GM10847 (cell line): ENCODE results near the gene RBCK1.

ENCODE experiments used
- POLR2A ChIP-seq: IDR thresholded peaks from 2 replicates; pipeline ENCODE4 v1.6.1; 2011; ENCODE audit not compliant: insufficient read length; ENCODE audit errors: extremely low read depth

The RBCK1 gene

DNA sequence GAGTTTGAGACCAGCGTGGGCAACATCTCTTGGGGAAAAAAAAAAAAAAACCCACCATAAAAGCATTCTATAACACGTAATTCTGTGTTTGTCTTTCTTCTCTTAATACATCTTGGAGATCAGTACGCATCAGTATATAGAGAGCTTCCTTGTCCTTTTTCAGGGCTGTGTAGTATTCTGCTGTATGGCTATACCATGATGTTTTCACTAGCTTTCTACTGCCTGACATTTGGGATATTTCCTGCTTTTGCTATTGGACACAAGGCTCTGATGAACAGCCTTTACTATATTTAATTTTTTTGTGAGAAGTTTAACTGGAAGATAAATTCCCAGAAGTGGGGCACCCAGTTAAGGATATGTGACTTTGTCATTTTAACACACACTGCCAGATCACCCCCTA is 20.6 kb upstream of the RBCK1 start:
- no peak for TF ChIP-seq POLR2A

- no peak for TF ChIP-seq POLR2A
Measured at GRCh38 chr20:388034-388994, 19.8 kb upstream of the RBCK1 start.

GRCh38 chr20:389220-389619 is 18.9 kb upstream of the RBCK1 start:
- TF ChIP-seq POLR2A = no peak

DNA sequence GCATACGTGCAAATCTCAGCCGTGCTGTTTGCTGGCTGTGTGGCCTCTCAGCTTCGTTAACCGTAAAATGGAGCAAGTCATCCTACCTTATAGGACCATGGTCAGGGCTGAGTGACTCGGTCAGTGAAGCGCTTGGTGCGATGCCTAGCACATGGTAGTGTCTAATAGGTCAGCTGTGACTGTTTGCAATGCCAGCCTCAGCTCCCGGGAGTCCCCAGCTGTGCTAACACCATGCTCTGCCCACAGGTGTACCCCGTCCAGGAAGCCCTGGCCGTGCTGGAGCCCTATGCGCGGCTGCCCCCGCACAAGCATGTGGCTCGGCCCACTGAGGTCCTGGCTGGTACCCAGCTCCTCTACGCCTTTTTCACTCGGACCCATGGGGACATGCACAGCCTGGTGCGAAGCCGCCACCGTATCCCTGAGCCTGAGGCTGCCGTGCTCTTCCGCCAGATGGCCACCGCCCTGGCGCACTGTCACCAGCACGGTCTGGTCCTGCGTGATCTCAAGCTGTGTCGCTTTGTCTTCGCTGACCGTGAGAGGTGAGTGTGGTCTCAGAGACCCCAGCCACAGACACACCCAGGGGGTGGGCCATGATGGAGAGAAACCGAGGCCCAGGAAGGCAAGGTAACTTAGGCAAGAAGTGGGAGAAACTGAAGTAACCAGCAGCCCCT is 16.9 kb upstream of the RBCK1 start:
- no peak for TF ChIP-seq POLR2A

DNA sequence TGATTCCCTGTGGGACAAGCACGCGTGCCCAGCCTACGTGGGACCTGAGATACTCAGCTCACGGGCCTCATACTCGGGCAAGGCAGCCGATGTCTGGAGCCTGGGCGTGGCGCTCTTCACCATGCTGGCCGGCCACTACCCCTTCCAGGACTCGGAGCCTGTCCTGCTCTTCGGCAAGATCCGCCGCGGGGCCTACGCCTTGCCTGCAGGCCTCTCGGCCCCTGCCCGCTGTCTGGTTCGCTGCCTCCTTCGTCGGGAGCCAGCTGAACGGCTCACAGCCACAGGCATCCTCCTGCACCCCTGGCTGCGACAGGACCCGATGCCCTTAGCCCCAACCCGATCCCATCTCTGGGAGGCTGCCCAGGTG is 11.9 kb upstream of the RBCK1 start:
- no peak for TF ChIP-seq POLR2A

DNA sequence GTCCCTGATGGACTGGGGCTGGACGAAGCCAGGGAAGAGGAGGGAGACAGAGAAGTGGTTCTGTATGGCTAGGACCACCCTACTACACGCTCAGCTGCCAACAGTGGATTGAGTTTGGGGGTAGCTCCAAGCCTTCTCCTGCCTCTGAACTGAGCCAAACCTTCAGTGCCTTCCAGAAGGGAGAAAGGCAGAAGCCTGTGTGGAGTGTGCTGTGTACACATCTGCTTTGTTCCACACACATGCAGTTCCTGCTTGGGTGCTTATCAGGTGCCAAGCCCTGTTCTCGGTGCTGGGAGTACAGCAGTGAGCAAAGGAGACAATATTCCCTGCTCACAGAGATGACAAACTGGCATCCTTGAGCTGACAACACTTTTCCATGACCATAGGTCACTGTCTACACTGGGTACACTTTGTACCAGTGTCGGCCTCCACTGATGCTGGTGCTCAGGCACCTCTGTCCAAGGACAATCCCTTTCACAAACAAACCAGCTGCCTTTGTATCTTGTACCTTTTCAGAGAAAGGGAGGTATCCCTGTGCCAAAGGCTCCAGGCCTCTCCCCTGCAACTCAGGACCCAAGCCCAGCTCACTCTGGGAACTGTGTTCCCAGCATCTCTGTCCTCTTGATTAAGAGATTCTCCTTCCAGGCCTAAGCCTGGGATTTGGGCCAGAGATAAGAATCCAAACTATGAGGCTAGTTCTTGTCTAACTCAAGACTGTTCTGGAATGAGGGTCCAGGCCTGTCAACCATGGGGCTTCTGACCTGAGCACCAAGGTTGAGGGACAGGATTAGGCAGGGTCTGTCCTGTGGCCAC is 11.3 kb upstream of the RBCK1 start:
- no peak for TF ChIP-seq POLR2A

GRCh38 chr20:397432-398237 is 10.5 kb upstream of the RBCK1 start:
- TF ChIP-seq POLR2A = no peak

DNA sequence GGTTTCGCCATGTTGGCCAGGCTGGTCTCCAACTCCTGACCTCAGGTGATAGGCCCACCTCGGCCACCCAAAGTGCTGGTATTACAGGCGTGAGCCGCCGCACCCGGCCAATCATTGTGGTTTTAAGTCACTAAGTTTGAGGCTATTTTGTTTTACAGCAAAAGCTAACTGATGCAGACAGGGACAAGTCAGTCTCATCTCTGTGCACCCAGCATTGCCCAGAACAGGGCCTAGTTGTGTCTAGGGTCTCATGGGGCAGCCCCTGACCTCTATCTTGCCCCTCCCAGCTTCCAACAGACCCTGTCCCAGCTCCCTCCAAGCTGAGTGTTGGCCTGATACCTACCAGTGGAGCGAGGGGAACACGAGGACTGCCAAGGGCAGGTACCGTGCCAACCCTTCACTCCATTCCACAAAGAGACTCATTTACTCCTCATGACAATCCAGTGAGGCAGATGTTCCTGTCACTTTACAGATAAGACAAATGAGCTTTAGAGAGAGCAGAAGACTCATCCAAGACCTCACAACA is 8.9 kb upstream of the RBCK1 start:
- TF ChIP-seq POLR2A = no peak

- TF ChIP-seq POLR2A = no peak
Measured at GRCh38 chr20:400128-400453, 8.0 kb upstream of the RBCK1 start.

GRCh38 chr20:400454-401275 is 7.4 kb upstream of the RBCK1 start:
- TF ChIP-seq POLR2A = no peak

DNA sequence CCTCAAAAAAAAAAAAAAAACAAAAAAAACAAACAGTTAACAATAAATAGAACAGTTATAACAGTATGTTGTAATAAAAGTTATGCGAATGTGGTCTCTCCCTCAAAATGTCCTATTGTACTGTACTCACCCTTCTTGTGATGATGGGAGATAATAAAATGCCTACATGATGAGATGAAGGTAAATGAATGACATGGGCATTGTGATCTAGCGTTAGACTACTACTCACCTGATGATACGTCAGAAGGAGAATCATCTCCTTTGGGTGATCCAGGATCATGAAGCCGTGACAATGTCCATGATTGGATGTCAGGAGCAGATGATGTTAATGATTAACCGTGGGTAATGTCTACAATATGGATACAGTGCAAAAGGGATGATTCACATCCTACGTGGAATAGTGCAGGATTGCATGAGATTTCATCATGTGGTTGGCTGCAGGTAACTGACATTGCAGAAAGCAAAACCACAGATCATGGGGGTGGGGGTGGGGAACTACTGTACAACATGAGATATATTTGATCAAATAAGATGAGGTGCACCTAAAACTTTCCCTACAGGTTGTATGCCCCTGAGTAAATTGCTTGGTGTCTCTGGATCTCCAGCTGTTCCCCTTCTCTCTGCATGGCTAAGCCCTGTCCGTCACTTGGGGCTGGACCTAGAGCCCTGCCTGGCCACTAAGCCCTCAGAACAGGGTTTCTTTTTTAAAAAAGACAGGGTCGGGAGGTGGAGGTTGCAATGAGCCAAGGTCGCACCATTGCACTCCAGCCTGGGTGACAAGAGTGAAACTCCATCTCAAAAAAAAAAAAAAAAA is 6.2 kb upstream of the RBCK1 start:
- no peak for TF ChIP-seq POLR2A

GRCh38 chr20:402496-402885 is 5.6 kb upstream of the RBCK1 start:
- TF ChIP-seq POLR2A = no peak
